Measurements from ENCODE around the gene ESR1.

The ESR1 gene

GRCh38 chr6:152151920-152152319 lies 344.4 kb downstream of the ESR1 start:
- Histone ChIP-seq H3F3A (ENCODE audit: insufficient read depth, low read length) (no peaks in the 10 kb centered on the region), H4K20me1 (ENCODE audit: insufficient read depth, low read length) (no peaks in the 10 kb centered on the region), H3K4me2 (ENCODE audit: low read depth, low read length) (no peak overlapping the region), H3K9ac (ENCODE audit: low read length) (no peak overlapping the region), H3K4me3 (ENCODE audit: low read length) (no peak overlapping the region), H3K4me1 (ENCODE audit: low read length) (no peaks in the 10 kb centered on the region), H2AFZ (ENCODE audit: low read length) (no peak overlapping the region), H3K27ac (ENCODE audit: low read length) (no peak overlapping the region), H3K9me2 (replicated peaks; ENCODE audit: insufficient read depth, low read length) (no peaks in the 10 kb centered on the region), H3K36me3 (replicated peaks; ENCODE audit: insufficient read depth, low read length) (no peaks in the 10 kb centered on the region), H3K79me2 (ENCODE audit: low read length) (no peaks in the 10 kb centered on the region), H3K27me3 (replicated peaks; ENCODE audit: insufficient read depth, low read length) (no peaks in the 10 kb centered on the region), H3K9me3 (replicated peaks; ENCODE audit: insufficient read depth, low read length) (no peaks in the 10 kb centered on the region)
- TF ChIP-seq, protein P1, sequence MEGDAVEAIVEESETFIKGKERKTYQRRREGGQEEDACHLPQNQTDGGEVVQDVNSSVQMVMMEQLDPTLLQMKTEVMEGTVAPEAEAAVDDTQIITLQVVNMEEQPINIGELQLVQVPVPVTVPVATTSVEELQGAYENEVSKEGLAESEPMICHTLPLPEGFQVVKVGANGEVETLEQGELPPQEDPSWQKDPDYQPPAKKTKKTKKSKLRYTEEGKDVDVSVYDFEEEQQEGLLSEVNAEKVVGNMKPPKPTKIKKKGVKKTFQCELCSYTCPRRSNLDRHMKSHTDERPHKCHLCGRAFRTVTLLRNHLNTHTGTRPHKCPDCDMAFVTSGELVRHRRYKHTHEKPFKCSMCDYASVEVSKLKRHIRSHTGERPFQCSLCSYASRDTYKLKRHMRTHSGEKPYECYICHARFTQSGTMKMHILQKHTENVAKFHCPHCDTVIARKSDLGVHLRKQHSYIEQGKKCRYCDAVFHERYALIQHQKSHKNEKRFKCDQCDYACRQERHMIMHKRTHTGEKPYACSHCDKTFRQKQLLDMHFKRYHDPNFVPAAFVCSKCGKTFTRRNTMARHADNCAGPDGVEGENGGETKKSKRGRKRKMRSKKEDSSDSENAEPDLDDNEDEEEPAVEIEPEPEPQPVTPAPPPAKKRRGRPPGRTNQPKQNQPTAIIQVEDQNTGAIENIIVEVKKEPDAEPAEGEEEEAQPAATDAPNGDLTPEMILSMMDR (IDR thresholded peaks at IDR 0.05; ENCODE audit: low read length) = no peak
- DNase-seq = no peak

GRCh38 chr6:152154559-152155356 lies 347.3 kb downstream of the ESR1 start:
- Histone ChIP-seq H3K4me1 (ENCODE audit: low read length) (no peaks in the 10 kb centered on the region), H3K9ac (ENCODE audit: low read length) (no peak overlapping the region), H3F3A (ENCODE audit: insufficient read depth, low read length) (no peaks in the 10 kb centered on the region), H4K20me1 (ENCODE audit: insufficient read depth, low read length) (no peaks in the 10 kb centered on the region), H3K9me3 (replicated peaks; ENCODE audit: insufficient read depth, low read length) (no peaks in the 10 kb centered on the region), H2AFZ (ENCODE audit: low read length) (no peak overlapping the region), H3K36me3 (replicated peaks; ENCODE audit: insufficient read depth, low read length) (no peaks in the 10 kb centered on the region), H3K9me2 (replicated peaks; ENCODE audit: insufficient read depth, low read length) (no peaks in the 10 kb centered on the region), H3K27ac (ENCODE audit: low read length) (no peak overlapping the region), H3K79me2 (ENCODE audit: low read length) (no peaks in the 10 kb centered on the region), H3K4me3 (ENCODE audit: low read length) (no peak overlapping the region), H3K4me2 (ENCODE audit: low read depth, low read length) (no peak overlapping the region), H3K27me3 (replicated peaks; ENCODE audit: insufficient read depth, low read length) (no peaks in the 10 kb centered on the region)
- DNase-seq = no peak
- TF ChIP-seq EZH2 (optimal IDR thresholded peaks at IDR 0.05; ENCODE audit: low read depth, low read length) = no peak
- TF ChIP-seq, protein P1 (IDR thresholded peaks at IDR 0.05; ENCODE audit: low read length) = no peak
- no peak for TF ChIP-seq EZH2phosphoT487 (IDR thresholded peaks at IDR 0.05; ENCODE audit: low read length)

GRCh38 chr6:152155792-152156191 lies 348.3 kb downstream of the ESR1 start:
- H3K36me3 ChIP-seq (replicated peaks; ENCODE audit: insufficient read depth, low read length) = no peaks in the 10 kb centered on the region
- no peaks in the 10 kb centered on the region for H3F3A ChIP-seq (ENCODE audit: insufficient read depth, low read length)
- TF ChIP-seq EZH2phosphoT487 (IDR thresholded peaks at IDR 0.05; ENCODE audit: low read length) (no peak), EZH2 (optimal IDR thresholded peaks at IDR 0.05; ENCODE audit: low read depth, low read length) (no peak)
- TF ChIP-seq, protein P1 (IDR thresholded peaks at IDR 0.05; ENCODE audit: low read length) = no peak
- H4K20me1 ChIP-seq (ENCODE audit: insufficient read depth, low read length) = no peaks in the 10 kb centered on the region
- no peak overlapping the region for H3K4me2 ChIP-seq (ENCODE audit: low read depth, low read length)
- no peaks in the 10 kb centered on the region for H3K27me3 ChIP-seq (replicated peaks; ENCODE audit: insufficient read depth, low read length)
- H3K27ac ChIP-seq (ENCODE audit: low read length) = no peak overlapping the region
- H3K9ac ChIP-seq (ENCODE audit: low read length) = no peak overlapping the region
- no peak for DNase-seq
- no peak overlapping the region for H3K4me3 ChIP-seq (ENCODE audit: low read length)
- no peaks in the 10 kb centered on the region for H3K79me2 ChIP-seq (ENCODE audit: low read length)
- H3K4me1 ChIP-seq (ENCODE audit: low read length) = no peaks in the 10 kb centered on the region
- H3K9me2 ChIP-seq (replicated peaks; ENCODE audit: insufficient read depth, low read length) = no peaks in the 10 kb centered on the region
- H2AFZ ChIP-seq (ENCODE audit: low read length) = no peak overlapping the region
- no peaks in the 10 kb centered on the region for H3K9me3 ChIP-seq (replicated peaks; ENCODE audit: insufficient read depth, low read length)

Data from MM.1S (cell line).